ENCODE data around the gene SRGAP3. TPM values are rescaled to one million over a fixed set of nuclear protein-coding genes. Genes with fewer than 3 reads are reported as not detected.

SRGAP3 gene
- total RNA-seq, 1 donor from 2014 or later = 1.6 TPM

GRCh38 chr3:8975081-8976020 is 274.1 kb downstream of the SRGAP3 start:
- intact Hi-C loops (cut with micrococcal nuclease) = no loop called here

GRCh38 chr3:8974458-8974857 is 275.0 kb downstream of the SRGAP3 start:
- intact Hi-C loops (cut with micrococcal nuclease) = no loop called here

DNA sequence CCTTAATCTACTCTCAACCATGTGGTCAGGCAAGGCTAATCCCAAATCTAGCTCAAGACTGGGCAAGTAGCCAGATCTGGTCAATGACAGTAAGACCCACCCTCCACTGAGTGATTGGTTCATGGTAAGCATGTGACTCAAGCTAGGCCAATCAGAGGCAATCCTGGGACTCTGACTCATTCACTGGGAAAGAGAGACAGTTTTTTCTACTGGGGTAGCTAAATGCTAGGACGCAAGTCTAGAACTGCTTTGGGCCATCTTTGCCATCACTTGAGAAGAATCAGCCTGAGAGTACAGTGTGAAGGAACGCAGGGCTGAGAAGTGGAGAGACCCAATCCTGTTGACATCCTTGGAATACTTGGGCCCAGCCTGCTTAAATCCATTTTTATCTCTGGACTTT is 276.8 kb downstream of the SRGAP3 start:
- intact Hi-C loops (cut with micrococcal nuclease) = no loop called here

GRCh38 chr3:8970971-8971589 is 278.4 kb downstream of the SRGAP3 start:
- intact Hi-C loops (cut with micrococcal nuclease) = loop anchor here (1.0 to 2.0 kb wide), 6 partner anchors 8 to 382 kb away; partner anchors contain the start of genes RAD18 and SRGAP3

GRCh38 chr3:8969241-8969640 is 280.2 kb downstream of the SRGAP3 start:
- intact Hi-C loops (cut with micrococcal nuclease) = no loop called here

- intact Hi-C loops (cut with micrococcal nuclease) = no loop called here
These were observed 281.0 kb downstream of the SRGAP3 start for GRCh38 chr3:8968375-8968882.

DNA sequence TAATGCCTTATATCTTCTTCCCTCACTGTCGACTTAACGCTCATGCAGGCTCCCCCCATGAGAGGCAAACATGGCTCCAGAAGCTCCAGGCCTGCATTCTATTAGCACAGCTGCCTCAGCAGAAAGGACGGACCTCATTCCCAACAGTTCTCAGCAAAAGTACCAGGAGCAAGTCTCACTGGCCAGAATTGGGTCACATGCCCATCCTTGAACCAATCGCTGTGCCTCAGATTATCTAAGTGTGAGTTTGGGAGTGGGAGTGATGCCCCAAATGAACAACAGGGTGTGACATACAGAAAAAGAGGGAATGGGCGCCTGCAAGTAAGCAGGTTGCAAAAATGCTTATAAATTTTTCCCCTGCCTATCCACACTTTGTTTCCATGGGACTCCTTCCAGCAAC is 281.9 kb downstream of the SRGAP3 start:
- intact Hi-C loops (cut with micrococcal nuclease) = no loop called here

DNA sequence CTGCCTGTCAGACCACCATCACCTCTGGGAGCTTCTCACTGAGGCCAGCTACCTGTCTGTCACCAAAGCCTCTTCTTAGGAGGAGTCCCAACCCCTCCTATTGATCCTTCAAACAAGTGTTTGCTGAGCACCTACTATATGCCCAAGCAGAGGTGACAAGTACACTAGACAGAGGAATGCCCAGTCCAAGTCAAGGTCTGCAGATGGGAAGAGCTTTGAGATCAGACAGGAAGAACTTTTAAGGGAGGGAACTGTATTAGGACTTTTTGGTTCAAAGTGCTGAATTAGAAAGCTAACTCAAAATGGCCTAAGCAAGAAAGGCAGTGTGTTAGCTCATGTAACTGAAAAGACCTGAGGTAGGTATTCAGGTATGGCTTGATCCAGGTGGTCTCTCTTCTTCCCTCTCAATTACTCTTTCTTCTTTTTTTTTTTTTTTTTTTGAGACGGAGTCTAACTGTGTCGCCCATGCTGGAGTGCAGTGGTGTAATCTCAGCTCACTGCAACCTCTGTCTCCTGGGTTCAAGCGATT is 282.6 kb downstream of the SRGAP3 start:
- intact Hi-C loops (cut with micrococcal nuclease) = no loop called here

GRCh38 chr3:8966150-8966819 is 283.2 kb downstream of the SRGAP3 start:
- intact Hi-C loops (cut with micrococcal nuclease) = no loop called here

GRCh38 chr3:8964436-8965370 is 284.7 kb downstream of the SRGAP3 start:
- intact Hi-C loops (cut with micrococcal nuclease) = loop anchor here (5.0 kb wide), 2 partner anchors 538 to 1023 kb away; partner anchors contain the start of gene EMC3

GRCh38 chr3:8963137-8963853 is 286.2 kb downstream of the SRGAP3 start, which contains the start of gene RAD18:
TSS of gene RAD18 (minus strand) at chr3:8963472. CDS start at chr3:8963385, 87 bp downstream.
- intact Hi-C loops (cut with micrococcal nuclease) = loop anchor here (1.0 to 5.0 kb wide), 15 partner anchors 8 to 1154 kb away; partner anchors contain the start of genes BRPF1, CRELD1, EMC3 and FANCD2

- intact Hi-C loops (cut with micrococcal nuclease) = loop anchor here (2.0 to 5.0 kb wide), 4 partner anchors 340 to 1154 kb away; partner anchors contain the start of gene EMC3
These were observed 287.1 kb downstream of the SRGAP3 start for GRCh38 chr3:8962226-8962861.

- intact Hi-C loops (cut with micrococcal nuclease) = loop anchor here (5.0 kb wide), 2 partner anchors 543 to 1028 kb away; partner anchors contain the start of gene EMC3
These were observed 289.8 kb downstream of the SRGAP3 start for GRCh38 chr3:8959668-8960067.

- intact Hi-C loops (cut with micrococcal nuclease) = no loop called here
These were observed 294.3 kb downstream of the SRGAP3 start for GRCh38 chr3:8954938-8955763.

DNA sequence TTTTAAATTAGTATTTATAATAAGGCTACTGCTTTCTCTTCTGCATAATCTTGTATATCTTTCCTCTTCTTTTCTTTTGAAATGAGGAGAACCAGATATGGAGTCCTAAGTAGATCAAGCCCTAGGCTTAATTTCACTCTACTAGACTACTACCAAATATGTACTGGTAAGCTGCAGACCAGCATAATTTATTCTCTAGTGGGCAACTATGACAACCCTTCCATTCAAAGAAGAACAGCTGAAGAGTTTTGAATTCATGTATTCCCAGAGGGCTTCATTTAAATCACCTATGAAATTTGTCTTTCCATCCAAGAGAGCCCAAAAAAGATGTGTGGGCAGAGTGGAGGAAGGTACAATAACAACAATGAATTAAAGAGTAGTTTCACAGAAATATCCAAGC is 296.1 kb downstream of the SRGAP3 start:
- intact Hi-C loops (cut with micrococcal nuclease) = no loop called here

DNA sequence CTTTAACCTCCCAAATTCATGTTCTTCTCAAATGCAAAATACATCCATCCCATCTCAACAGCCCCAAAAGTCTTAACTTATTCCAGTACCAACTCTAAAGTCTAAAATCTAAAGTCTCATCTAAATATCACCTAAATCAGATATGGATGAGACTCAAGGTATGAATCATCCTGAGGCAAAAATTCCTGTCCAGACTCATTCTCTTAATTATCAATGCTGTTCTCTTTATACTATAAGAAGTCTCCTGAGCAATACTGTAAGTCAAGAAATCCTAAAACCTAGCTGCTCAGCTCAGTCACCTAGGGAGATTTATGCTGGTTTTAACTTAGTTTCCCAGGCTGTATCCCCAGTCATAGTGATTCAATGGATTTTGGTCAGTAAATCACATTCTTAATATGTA is 297.3 kb downstream of the SRGAP3 start:
- intact Hi-C loops (cut with micrococcal nuclease) = no loop called here

DNA sequence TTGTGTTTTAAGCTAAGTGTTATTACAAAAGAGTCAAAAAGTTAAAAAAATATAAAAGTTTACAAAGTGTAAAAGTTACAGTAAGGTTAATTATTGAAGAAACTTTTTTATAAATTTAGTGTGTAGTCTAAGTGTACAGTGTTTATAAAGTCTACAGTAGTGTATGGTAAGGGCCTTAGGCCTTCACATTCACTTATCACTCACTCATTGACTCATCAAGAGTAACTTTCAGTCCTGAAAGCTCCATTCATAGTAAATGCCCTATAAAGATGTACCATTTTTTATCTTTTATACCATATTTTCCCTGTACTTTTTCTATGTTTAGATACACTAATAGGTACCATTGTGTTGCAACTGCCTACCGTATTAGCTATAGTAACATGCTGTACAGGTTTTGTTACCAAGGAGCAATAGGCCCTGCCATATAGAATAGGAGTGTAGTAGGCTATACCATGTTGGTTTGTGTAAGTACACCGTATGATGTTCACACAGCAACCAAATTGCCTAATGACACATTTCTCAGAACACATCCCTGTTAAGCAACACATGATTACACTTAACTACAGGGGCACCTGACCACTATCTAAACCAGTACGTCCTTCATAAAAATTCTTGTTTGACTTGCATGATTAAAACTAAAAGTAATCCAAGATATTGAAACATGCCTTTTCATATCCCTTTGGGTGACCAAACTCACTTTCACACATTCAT is 303.4 kb downstream of the SRGAP3 start:
- intact Hi-C loops (cut with micrococcal nuclease) = no loop called here

Measured in T-helper 1 cell treated with Interleukin-12 subunit alpha and Interleukin-12 subunit beta and Interleukin-4 antibody, amounts not matched to agents 30 ng/mL and 1 ng/mL, for 36 hours (primary cell).